Right lobe of liver (tissue), 4 donors: ENCODE results near the gene KLC1.

Experiments used
- CTCF ChIP-seq, 4 donors: fragments of 200-600 bp in 3 of 4; fragments of 450-650 bp in 1 of 4; IDR thresholded peaks; one replicate each; pipeline versions ENCODE4 v1.5.1 to v1.8.0; 2016 to 2022; ENCODE audit warnings: antibody characterized with exemption in 4 of 4, mild to moderate bottlenecking in 2 of 4
- POLR2A ChIP-seq: fragments of 450-650 bp; IDR thresholded peaks from one replicate; pipeline ENCODE4 v1.6.1; 2017; ENCODE audit warnings: antibody characterized with exemption, mild to moderate bottlenecking
- donor health status: DM: no; HTN: no; CAD: no.
- donor health status: DM: no; HTN: no; CAD: no.
- donor health status: DM: no; HTN: yes; CAD: no.

- no peak for TF ChIP-seq CTCF (IDR thresholded peaks at IDR 0.05)
- no peak for TF ChIP-seq POLR2A
These were observed 20.0 kb downstream of the KLC1 start for GRCh38 chr14:103649001-103649400.
